Small intestine (tissue), 7 donors: Measurements from ENCODE around the gene NTN1. TPM values are rescaled to one million over a fixed set of nuclear protein-coding genes. Genes with fewer than 3 reads are reported as not detected.

ENCODE experiments used
- DNase-seq, 2 donors: peaks; one replicate each; pipeline versions ENCODE4 v3.0.0 to v3.0.0-alpha.2; 2013
- FAIRE-seq: peaks from 2 replicates; lab custom pipeline; 2012; peaks lifted over from hg19 to GRCh38; lab: Jason Lieb, UNC
- H3K27ac ChIP-seq, 3 donors: one replicate each; pipeline ENCODE4 v1.5.1; 2013; ENCODE audit warnings: low read length in 2 of 3, mild to moderate bottlenecking in 2 of 3, control low read depth in 1 of 3, inconsistent platforms in 1 of 3, low read depth in 1 of 3, moderate library complexity in 1 of 3
- H3K27me3 ChIP-seq, 3 donors: one replicate each; pipeline ENCODE4 v1.6.1; 2013; ENCODE audit warnings: low read length in 3 of 3, inconsistent platforms in 1 of 3; ENCODE audit not compliant: control insufficient read depth in 3 of 3, insufficient read depth in 3 of 3
- H3K36me3 ChIP-seq, 3 donors: one replicate each; pipeline ENCODE4 v1.6.1; 2013; ENCODE audit warnings: low read length in 3 of 3, inconsistent platforms in 1 of 3, low read depth in 1 of 3, mild to moderate bottlenecking in 1 of 3, moderate library complexity in 1 of 3; ENCODE audit not compliant: control insufficient read depth in 3 of 3, insufficient read depth in 2 of 3
- H3K4me1 ChIP-seq, 3 donors: one replicate each; pipeline ENCODE4 v1.6.1; 2013; ENCODE audit warnings: low read length in 2 of 3, inconsistent platforms in 1 of 3, low read depth in 1 of 3, mild to moderate bottlenecking in 1 of 3, moderate library complexity in 1 of 3; ENCODE audit not compliant: control insufficient read depth in 3 of 3, insufficient read depth in 2 of 3
- H3K4me3 ChIP-seq, 3 donors: one replicate each; pipeline ENCODE4 v1.5.1; 2013; ENCODE audit warnings: low read length in 3 of 3, control low read depth in 1 of 3, inconsistent platforms in 1 of 3, low read depth in 1 of 3, mild to moderate bottlenecking in 1 of 3, moderate library complexity in 1 of 3
- H3K9me3 ChIP-seq, 2 donors: one replicate each; pipeline ENCODE4 v1.6.1; 2013; ENCODE audit warnings: low read depth in 1 of 2, low read length in 1 of 2; ENCODE audit not compliant: control insufficient read depth in 2 of 2, insufficient read depth in 1 of 2
- WGBS, 3 donors: extraction: QIAGEN DNeasy Blood & Tissue Kit; methylation state at CpG; one replicate each; pipeline ENCODE4 v1.1.7; 2013; 5-methylcytosine and 5-hydroxymethylcytosine counted together
- polyA plus RNA-seq, 4 donors: library from polyadenylated mRNA; stranded (reverse) in 3 of 4; unstranded in 1 of 4; fragments of 200-250 nt in 3 of 4; fragments of 120-200 nt in 1 of 4; gene quantifications; one replicate each; pipeline versions ENCODE4 v1.2.1 to v1.2.3, GENCODE V29; 2013
- donor health status: healthy with polysubstance abuse.
- donor health status: control.
- donor health status: control.
- donor health status: Bipolar disorder and iron deficiency.
- donor health status: healthy.

NTN1 gene
- polyA plus RNA-seq, 4 donors = 0.22 to 13.2 (median 2.6) TPM

GRCh38 chr17:9204637-9205329 is 183.5 kb downstream of the NTN1 start:
- Histone ChIP-seq H3K36me3 (no peaks in the 10 kb centered on the region), H3K27me3 (no peaks in the 10 kb centered on the region), H3K4me3 (no peak overlapping the region), H3K4me1 (peaks cover 4 to 20% (median 8%) of the 10 kb centered on the region in 3 donors), H3K9me3 (peaks cover 0 to 4% of the 10 kb centered on the region in 2 donors), H3K27ac (no peak overlapping the region)
- 79 to 91% (median 83%) methylated on average over 5 of the region's 5 CpGs for WGBS, 3 donors
- DNase-seq = no peak
- FAIRE-seq = no peak

GRCh38 chr17:9205520-9206409 is 184.5 kb downstream of the NTN1 start:
- 78 to 87% (median 83%) methylated on average over 14 of the region's 14 CpGs for whole genome bisulfite sequencing, 3 donors
- peaks cover 4 to 20% (median 8%) of the 10 kb centered on the region in 3 donors for H3K4me1 ChIP-seq
- H3K27ac ChIP-seq = no peak overlapping the region
- no peaks in the 10 kb centered on the region for H3K36me3 ChIP-seq
- peaks cover 0 to 2% of the 10 kb centered on the region in 2 donors for H3K9me3 ChIP-seq
- no peak overlapping the region for H3K4me3 ChIP-seq
- DNase-seq (no peak), FAIRE-seq (no peak)
- H3K27me3 ChIP-seq = no peaks in the 10 kb centered on the region

- no peak overlapping the region for H3K4me3 ChIP-seq
- peak overlapping the region; percentile 24 to 25 (median 24) for H3K27ac ChIP-seq
- peaks cover 4 to 20% (median 8%) of the 10 kb centered on the region in 3 donors for H3K4me1 ChIP-seq
- WGBS, 3 donors = 34 to 56% (median 53%) methylated on average over 8 of the region's 8 CpGs
- H3K36me3 ChIP-seq = no peaks in the 10 kb centered on the region
- no peaks in the 10 kb centered on the region for H3K27me3 ChIP-seq
- FAIRE-seq = no peak
- DNase-seq = no peak
- H3K9me3 ChIP-seq = peaks cover 0 to 2% of the 10 kb centered on the region in 2 donors
Measured at GRCh38 chr17:9206410-9206703, 185.0 kb downstream of the NTN1 start.

GRCh38 chr17:9206741-9207332 is 185.5 kb downstream of the NTN1 start:
- DNase-seq = peak; percentile 75 to 82
- Histone ChIP-seq H3K27me3 (no peaks in the 10 kb centered on the region), H3K4me3 (no peak overlapping the region), H3K4me1 (peaks cover 4 to 20% (median 8%) of the 10 kb centered on the region in 3 donors), H3K27ac (peak overlapping the region in 2 of 3 donors; percentile 25 to 52), H3K9me3 (peaks cover 0 to 2% of the 10 kb centered on the region in 2 donors), H3K36me3 (no peaks in the 10 kb centered on the region)
- FAIRE-seq = no peak
- WGBS, 3 donors = 14 to 30% (median 30%) methylated on average over 14 of the region's 14 CpGs

- DNase-seq (no peak), FAIRE-seq (no peak)
- Histone ChIP-seq H3K9me3 (peaks cover 0 to 2% of the 10 kb centered on the region in 2 donors), H3K4me3 (no peak overlapping the region), H3K27me3 (no peaks in the 10 kb centered on the region), H3K4me1 (peaks cover 4 to 20% (median 8%) of the 10 kb centered on the region in 3 donors), H3K36me3 (no peaks in the 10 kb centered on the region), H3K27ac (no peak overlapping the region)
- 91 to 93% (median 92%) methylated on average over 10 of the region's 10 CpGs for WGBS, 3 donors
Measured at GRCh38 chr17:9208381-9209105, 187.2 kb downstream of the NTN1 start.

GRCh38 chr17:9209347-9209746 is 188.0 kb downstream of the NTN1 start:
- Histone ChIP-seq H3K4me3 (no peak overlapping the region), H3K27ac (no peak overlapping the region), H3K36me3 (no peaks in the 10 kb centered on the region), H3K4me1 (peaks cover 4 to 20% (median 8%) of the 10 kb centered on the region in 3 donors), H3K27me3 (no peaks in the 10 kb centered on the region), H3K9me3 (peaks cover 0 to 2% of the 10 kb centered on the region in 2 donors)
- no peak for DNase-seq
- 81 to 94% (median 90%) methylated on average over 5 of the region's 5 CpGs for WGBS, 3 donors
- FAIRE-seq = no peak

GRCh38 chr17:9209781-9210370 is 188.6 kb downstream of the NTN1 start:
- H3K27ac ChIP-seq = no peak overlapping the region
- 66 to 83% (median 79%) methylated on average over 7 of the region's 7 CpGs for WGBS, 3 donors
- DNase-seq = no peak
- no peak for FAIRE-seq
- H3K4me1 ChIP-seq = peaks cover 4 to 20% (median 8%) of the 10 kb centered on the region in 3 donors
- no peaks in the 10 kb centered on the region for H3K9me3 ChIP-seq
- H3K27me3 ChIP-seq = no peaks in the 10 kb centered on the region
- no peak overlapping the region for H3K4me3 ChIP-seq
- H3K36me3 ChIP-seq = no peaks in the 10 kb centered on the region
